ENCODE data around the gene LOXL4.
"Not testable (repeated sequence)": the region's sequence is repeated elsewhere in the genome, so short reads cannot be mapped to it uniquely, and the experiment has no call there.

LOXL4 gene

DNA sequence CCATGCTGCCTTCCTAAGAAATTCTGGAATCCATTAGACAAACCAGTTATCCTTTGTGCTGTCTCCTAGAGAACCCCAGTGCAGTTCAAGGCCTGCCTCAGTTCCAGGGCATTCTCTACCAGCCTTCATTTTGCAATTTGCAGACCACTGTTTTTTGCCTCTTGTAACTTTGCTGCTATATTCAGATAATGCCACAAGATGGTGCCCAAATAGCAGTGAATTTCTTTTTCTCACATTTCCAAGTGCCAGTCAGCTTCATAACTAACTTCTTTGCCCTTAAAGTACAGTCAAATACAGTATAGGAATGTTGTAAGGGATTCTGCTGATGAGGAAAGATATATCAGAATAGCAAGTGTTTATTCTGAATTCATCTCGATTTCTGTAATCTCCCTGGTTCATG lies 25.2 kb downstream of the LOXL4 start:
- TF ChIP-seq, protein P1, sequence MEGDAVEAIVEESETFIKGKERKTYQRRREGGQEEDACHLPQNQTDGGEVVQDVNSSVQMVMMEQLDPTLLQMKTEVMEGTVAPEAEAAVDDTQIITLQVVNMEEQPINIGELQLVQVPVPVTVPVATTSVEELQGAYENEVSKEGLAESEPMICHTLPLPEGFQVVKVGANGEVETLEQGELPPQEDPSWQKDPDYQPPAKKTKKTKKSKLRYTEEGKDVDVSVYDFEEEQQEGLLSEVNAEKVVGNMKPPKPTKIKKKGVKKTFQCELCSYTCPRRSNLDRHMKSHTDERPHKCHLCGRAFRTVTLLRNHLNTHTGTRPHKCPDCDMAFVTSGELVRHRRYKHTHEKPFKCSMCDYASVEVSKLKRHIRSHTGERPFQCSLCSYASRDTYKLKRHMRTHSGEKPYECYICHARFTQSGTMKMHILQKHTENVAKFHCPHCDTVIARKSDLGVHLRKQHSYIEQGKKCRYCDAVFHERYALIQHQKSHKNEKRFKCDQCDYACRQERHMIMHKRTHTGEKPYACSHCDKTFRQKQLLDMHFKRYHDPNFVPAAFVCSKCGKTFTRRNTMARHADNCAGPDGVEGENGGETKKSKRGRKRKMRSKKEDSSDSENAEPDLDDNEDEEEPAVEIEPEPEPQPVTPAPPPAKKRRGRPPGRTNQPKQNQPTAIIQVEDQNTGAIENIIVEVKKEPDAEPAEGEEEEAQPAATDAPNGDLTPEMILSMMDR (conservative IDR thresholded peaks at IDR 0.05) = peak; percentile 76
- H3K27ac ChIP-seq = no peak overlapping the region

DNA sequence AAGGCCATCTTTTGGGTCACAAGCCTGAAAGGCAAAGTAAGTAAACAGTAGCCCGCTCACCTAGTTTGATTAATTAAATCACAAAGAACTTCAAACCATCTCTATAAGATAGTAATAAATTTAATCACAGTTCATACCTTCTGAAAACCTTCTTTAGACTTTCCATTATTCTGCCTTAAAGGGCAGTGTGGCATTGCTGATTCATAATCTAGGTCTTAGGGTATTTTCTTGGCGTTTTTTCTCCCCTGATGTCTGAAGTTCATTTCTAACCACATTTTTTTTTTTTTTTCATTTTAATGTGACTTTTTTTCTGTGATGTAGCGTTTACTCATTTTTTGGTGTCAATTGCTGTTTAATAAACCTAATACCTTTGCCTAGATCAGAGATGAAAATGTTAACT lies 27.5 kb downstream of the LOXL4 start:
- TF ChIP-seq, protein P1 (conservative IDR thresholded peaks at IDR 0.05) = no peak
- no peak overlapping the region for H3K27ac ChIP-seq

DNA sequence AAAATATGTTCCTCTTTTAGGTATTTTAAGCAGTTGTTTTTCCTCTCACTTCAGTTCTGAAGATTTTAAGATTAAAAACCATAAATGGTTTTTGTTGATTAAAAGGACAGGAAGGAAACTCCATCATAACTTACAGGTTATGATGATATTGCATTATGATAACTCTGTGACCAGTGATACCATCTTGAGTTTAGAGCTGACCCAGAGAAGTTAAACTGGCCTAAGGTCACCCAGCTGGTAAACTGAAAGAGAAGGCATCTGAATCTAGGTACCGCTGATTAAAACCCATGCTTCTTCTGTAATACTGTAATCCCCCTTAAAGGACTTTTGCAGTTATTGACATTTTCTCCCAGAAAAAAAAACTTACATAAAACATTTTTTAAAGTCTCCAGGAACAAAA lies 29.6 kb downstream of the LOXL4 start:
- H3K27ac ChIP-seq = no peak overlapping the region
- TF ChIP-seq, protein P1 (conservative IDR thresholded peaks at IDR 0.05) = no peak

DNA sequence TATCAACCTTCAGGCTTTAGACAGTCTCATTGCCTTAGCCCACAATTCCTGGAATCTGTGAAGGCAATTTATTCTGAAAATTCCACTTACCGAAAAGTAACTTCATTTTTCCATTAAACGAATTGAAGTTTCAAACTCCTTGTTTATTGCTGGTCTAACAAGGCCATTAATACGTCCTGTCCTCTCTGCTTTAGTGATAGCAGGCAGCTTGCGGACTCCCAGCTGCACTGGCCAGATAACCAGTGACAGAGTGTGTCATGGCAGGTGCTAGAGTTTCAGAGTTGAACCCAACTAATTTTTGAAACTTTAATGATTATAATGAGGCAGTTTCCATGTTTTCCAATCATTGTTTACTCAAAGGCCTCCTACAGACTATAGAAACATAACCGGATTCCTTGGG lies 31.1 kb downstream of the LOXL4 start:
- TF ChIP-seq, protein P1 (conservative IDR thresholded peaks at IDR 0.05) = no peak
- H3K27ac ChIP-seq = no peak overlapping the region

DNA sequence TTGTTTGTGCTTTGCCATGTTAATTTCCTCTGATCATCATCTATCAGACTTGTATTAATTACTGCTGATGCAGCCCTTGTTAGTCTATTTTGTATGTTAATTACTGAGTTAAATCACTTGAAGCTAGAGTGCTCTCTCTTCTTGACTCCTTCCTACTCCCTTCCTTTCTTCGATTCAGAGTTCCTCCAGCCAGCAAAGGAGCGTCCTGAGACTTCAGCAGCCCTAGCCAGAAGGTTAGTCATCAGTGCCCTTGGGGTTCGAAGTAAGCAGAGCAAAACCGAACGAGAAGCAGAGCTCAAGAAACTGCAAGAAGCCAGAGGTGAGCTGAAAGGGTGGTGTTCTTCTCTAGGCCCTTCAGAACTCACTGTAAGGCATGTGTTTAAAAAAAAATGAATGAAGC lies 32.1 kb downstream of the LOXL4 start:
- TF ChIP-seq, protein P1 (conservative IDR thresholded peaks at IDR 0.05) = no peak
- H3K27ac ChIP-seq = no peak overlapping the region

DNA sequence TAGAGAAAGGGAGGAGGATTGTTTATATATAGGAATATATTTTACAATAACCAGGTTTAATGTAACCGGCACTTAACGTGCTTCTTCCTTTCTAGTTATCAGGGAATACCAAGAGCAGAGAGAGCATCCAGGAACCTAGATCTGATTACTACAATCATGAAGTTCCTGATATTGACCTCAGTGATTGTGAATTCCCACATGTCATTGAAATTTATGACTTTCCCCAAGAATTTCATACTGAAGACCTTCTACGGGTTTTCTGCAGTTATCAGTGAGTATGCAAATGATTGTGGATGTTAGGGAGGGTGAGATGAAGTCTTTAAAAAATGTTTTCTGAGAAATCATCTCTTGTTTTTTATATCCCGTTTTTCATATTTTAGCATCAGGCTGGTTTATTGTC lies 36.6 kb downstream of the LOXL4 start:
- TF ChIP-seq, protein P1 (conservative IDR thresholded peaks at IDR 0.05) = no peak

DNA sequence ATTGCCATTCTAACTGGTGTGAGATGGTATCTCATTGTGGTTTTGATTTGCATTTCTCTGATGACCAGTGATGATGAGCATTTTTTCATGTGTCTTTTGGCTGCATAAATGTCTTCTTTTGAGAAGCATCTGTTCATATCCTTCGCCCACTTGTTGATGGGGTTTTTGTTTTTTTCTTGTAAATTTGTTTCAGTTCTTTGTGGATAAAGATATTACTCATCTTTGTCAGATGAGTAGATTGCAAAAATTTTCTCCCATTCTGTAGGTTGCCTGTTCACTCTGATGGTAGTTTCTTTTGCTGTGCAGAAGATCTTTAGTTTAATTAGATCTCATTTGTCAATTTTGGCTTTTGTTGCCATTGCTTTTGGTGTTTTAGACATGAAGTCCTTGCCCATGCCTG lies 39.7 kb downstream of the LOXL4 start:
- not testable (repeated sequence) for H3K27ac ChIP-seq

More for the DNA sequence above, 36.6 kb downstream of the LOXL4 start:
- H3K27ac ChIP-seq = no peak overlapping the region

DNA sequence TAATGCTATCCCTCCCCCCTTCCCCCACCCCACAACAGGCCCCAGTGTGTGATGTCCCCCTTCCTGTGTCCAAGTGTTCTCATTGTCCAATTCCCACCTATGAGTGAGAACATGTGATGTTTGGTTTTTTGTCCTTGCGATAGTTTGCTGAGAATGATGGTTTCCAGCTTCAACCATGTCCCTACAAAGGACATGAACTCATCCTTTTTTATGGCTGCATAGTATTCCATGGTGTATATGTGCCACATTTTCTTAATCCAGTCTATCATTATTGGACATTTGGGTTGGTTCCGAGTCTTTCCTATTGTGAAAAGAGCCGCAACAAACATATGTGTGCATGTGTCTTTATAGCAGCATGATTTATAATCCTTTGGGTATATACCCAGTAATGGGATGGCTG lies 40.3 kb downstream of the LOXL4 start:
- H3K27ac ChIP-seq = not testable (repeated sequence)

DNA sequence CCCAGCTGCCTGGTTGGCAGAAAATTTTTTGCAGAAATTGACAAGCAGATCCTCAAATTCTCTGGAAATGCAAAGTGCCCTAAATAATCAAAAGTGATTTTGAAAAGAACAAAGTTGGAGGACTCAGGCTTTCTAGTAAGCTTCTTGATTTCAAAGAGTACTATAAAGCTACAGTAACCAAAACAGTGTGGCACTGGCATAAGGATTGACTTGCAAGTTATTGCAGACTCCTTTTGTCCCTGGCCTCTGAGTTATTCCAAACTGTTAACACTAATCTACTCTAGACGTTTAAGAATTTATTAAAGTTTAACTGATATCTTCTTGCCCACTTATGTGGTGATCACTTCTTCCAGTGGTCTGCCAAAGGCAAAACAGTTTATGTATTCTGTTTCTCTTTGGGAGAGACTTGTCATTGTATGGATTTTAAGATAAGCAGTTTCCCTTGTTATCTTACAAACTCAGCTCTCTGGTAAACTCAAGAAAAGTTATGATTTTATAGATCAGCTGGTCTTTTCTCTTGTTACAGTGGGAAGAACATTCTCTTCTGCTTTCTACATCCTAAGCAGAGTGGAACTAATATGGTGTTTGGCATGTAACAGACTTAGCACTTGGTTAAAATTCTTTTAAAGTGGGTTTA lies 41.4 kb downstream of the LOXL4 start:
- TF ChIP-seq, protein P1 (conservative IDR thresholded peaks at IDR 0.05) = no peak
- no peak overlapping the region for H3K27ac ChIP-seq

Measured in VCaP (cell line).